Esophagus squamous epithelium (tissue), 5 donors: ENCODE measurements around the gene DNAH10. TPM values are rescaled to one million over a fixed set of nuclear protein-coding genes. Genes with fewer than 3 reads are reported as not detected.
"Not testable (repeated sequence)": the region's sequence is repeated elsewhere in the genome, so short reads cannot be mapped to it uniquely, and the experiment has no call there.

Source experiments
- DNase-seq: peaks from one replicate; lab custom pipeline; 2025; lab: John Stamatoyannopoulos, UW
- H3K27ac ChIP-seq, 4 donors: fragments of 200-600 bp; sonication (generic); one replicate each; pipeline ENCODE4 v1.5.1; 2016 to 2019; ENCODE audit warnings: mild to moderate bottlenecking in 1 of 4
- H3K27me3 ChIP-seq, 4 donors: fragments of 200-600 bp; sonication (generic); 1 replicate in 3 of 4; 2 replicates in 1 of 4; pipeline versions ENCODE4 v1.5.1 to v1.6.0; 2017 to 2021; ENCODE audit warnings: antibody characterized with exemption in 1 of 4
- H3K36me3 ChIP-seq, 3 donors: fragments of 200-600 bp; sonication (generic); one replicate each; pipeline ENCODE4 v1.5.1; 2016 to 2019
- H3K4me1 ChIP-seq, 3 donors: fragments of 200-600 bp; sonication (generic); one replicate each; pipeline ENCODE4 v1.5.1; 2017 to 2019
- H3K4me3 ChIP-seq, 4 donors: fragments of 200-600 bp; sonication (generic); 1 replicate in 3 of 4; 2 replicates in 1 of 4; pipeline ENCODE4 v1.5.1; 2016 to 2019; ENCODE audit warnings: mild to moderate bottlenecking in 2 of 4, moderate library complexity in 1 of 4
- H3K9me3 ChIP-seq, 3 donors: fragments of 200-600 bp; sonication (generic); one replicate each; pipeline ENCODE4 v1.5.1; 2016 to 2019
- POLR2A ChIP-seq, 4 donors: fragments of 450-650 bp; IDR thresholded peaks; one replicate each; pipeline ENCODE4 v1.6.1; 2017; ENCODE audit warnings: antibody characterized with exemption in 4 of 4, mild to moderate bottlenecking in 4 of 4, moderate library complexity in 3 of 4
- WGBS, 2 donors: methylation state at CpG; one replicate each; pipeline ENCODE4 v1.1.5; 2018; 5-methylcytosine and 5-hydroxymethylcytosine counted together
- intact Hi-C: fragments of 100-400 bp; cut with DNase I; formaldehyde crosslinking; loops from one replicate; pipeline ENCODE4 v1.15.0; 2022
- total RNA-seq, 4 donors: library from RNA; depleted of rRNA; stranded (reverse); fragments of >200 nt; gene quantifications; one replicate each; pipeline ENCODE4 v1.1.0, GENCODE V29; 2016
- TF ChIP-seq, protein P1 (sequence below), 6 experiments: fragments of 450-650 bp in 4 of 6; fragments of 200-600 bp in 2 of 6; sonication (generic) in 2 of 6; IDR thresholded peaks; one replicate each; pipeline ENCODE4 v1.5.1; 2016 to 2019; ENCODE audit warnings: antibody characterized with exemption in 6 of 6, mild to moderate bottlenecking in 4 of 6, moderate library complexity in 4 of 6
- donor health status: DM: yes; HTN: yes; CAD: no.

DNAH10 gene
- total RNA-seq, 4 donors from 2014 or later = not detected

DNA sequence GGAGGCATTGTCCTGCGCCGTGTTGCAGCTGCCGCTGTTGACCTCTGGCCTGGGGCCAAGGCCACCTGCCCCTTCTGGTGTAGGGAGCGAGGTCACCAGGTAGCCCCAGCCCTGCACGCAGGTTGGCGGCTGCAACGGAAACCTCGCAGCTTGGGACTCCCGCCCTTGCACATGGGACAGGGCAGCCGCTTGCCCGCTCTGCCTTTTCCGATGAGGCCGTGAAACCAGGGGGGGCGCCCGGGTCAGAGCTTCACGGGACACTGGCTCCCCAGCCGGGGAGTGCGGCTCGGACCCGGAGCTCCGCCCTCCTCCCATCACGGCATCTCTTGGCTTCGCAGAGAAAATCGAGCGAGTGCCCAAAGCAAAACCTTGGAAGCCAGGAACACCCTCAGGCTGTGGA lies 25.4 kb downstream of the DNAH10 start:
- 78 to 91% methylated on average over 3 to 10 of the region's 25 CpGs for WGBS, 2 donors
- DNase-seq = no peak
- H3K4me1 ChIP-seq = no peaks in the 10 kb centered on the region
- H3K36me3 ChIP-seq = no peaks in the 10 kb centered on the region
- H3K9me3 ChIP-seq = no peaks in the 10 kb centered on the region
- intact Hi-C loops = no loop called here
- no peak for TF ChIP-seq POLR2A (IDR thresholded peaks at IDR 0.05)
- TF ChIP-seq, protein P1, sequence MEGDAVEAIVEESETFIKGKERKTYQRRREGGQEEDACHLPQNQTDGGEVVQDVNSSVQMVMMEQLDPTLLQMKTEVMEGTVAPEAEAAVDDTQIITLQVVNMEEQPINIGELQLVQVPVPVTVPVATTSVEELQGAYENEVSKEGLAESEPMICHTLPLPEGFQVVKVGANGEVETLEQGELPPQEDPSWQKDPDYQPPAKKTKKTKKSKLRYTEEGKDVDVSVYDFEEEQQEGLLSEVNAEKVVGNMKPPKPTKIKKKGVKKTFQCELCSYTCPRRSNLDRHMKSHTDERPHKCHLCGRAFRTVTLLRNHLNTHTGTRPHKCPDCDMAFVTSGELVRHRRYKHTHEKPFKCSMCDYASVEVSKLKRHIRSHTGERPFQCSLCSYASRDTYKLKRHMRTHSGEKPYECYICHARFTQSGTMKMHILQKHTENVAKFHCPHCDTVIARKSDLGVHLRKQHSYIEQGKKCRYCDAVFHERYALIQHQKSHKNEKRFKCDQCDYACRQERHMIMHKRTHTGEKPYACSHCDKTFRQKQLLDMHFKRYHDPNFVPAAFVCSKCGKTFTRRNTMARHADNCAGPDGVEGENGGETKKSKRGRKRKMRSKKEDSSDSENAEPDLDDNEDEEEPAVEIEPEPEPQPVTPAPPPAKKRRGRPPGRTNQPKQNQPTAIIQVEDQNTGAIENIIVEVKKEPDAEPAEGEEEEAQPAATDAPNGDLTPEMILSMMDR (IDR thresholded peaks at IDR 0.05) = no peak
- no peak overlapping the region for H3K27ac ChIP-seq
- H3K27me3 ChIP-seq = no peaks in the 10 kb centered on the region
- no peak overlapping the region for H3K4me3 ChIP-seq

DNA sequence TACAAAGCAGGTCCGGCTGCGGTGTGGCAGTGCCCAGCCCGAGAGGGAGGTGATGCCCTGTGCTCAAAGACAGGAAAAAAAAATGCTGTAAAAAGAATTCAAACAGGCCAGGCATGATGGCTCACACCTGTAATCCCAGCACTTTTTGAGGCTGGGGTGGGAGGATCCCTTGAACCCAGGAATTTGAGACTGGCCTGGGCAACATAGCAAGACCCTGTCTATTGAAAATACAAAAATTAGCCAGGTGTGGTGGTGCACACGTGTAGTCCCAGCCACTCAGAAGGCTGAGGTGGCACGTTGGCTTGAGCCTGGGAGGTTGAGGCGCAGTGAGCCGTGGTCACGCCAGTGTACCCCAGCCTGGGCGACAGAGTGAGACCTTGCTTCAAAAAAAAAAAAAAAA lies 26.4 kb downstream of the DNAH10 start:
- H3K27ac ChIP-seq = no peak overlapping the region
- no peak for DNase-seq
- 80 to 94% methylated on average over 8 to 9 of the region's 9 CpGs for WGBS, 2 donors
- no peak for TF ChIP-seq POLR2A (IDR thresholded peaks at IDR 0.05)
- TF ChIP-seq, protein P1 (IDR thresholded peaks at IDR 0.05) = no peak
- intact Hi-C loops = no loop called here
- no peaks in the 10 kb centered on the region for H3K27me3 ChIP-seq
- H3K9me3 ChIP-seq = no peaks in the 10 kb centered on the region
- H3K4me1 ChIP-seq = no peaks in the 10 kb centered on the region
- H3K36me3 ChIP-seq = no peaks in the 10 kb centered on the region
- H3K4me3 ChIP-seq = no peak overlapping the region

DNA sequence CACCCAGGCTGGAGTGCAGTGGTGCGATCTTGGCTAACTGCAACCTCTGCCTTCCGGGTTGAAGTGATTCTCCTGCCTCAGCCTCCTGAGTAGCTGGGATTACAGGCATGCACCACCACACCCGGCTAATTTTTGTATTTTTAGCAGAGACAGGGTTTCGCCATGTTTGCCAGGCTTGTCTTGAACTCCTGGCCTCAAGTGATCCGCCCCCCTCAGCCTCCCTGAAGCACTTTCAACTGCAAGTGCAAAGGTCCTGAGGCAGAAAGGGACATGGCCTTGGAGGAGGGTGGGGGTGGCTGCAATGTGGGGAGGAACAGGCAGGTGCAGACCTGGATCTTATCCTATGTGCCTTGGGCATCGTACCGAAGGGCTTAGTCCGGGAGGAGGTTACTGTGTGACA lies 27.3 kb downstream of the DNAH10 start:
- H3K27ac ChIP-seq, H3K4me3 ChIP-seq, DNase-seq, intact Hi-C loops, H3K4me1 ChIP-seq, H3K27me3 ChIP-seq, H3K9me3 ChIP-seq, H3K36me3 ChIP-seq: not testable (repeated sequence)
- 77 to 94% methylated on average over 4 to 7 of the region's 8 CpGs for WGBS, 2 donors

DNA sequence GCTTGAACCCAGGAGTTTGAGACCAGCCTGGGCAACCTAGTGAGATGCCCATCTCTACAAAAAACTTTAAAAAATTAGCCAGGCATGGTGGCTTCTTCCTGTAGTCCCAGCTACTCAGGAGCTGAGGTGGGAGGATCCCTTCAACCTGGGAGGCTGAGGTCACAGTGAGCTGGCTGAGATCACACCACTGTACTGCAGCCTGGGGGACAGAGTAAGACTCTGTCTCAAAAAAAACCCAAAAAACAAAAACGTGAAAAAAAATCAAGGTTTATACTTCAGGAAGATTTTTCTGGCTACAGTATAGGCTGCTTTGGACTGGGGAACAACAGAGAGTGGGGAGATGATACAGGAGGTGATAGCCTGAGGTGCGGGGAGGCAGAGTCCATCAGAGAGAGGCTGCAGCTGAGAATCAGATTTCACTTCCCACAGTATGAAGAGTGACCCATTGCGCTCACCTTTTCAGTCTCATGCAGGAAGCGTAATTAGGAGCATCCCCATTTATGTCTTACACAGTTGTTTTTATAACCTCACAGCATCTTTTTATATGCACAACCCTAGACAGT lies 28.9 kb downstream of the DNAH10 start:
- Histone ChIP-seq H3K4me1 (no peaks in the 10 kb centered on the region), H3K27ac (no peak overlapping the region), H3K9me3 (no peaks in the 10 kb centered on the region), H3K4me3 (no peak overlapping the region), H3K27me3 (no peaks in the 10 kb centered on the region), H3K36me3 (no peaks in the 10 kb centered on the region)
- 78 to 83% methylated on average over 4 of the region's 4 CpGs for WGBS, 2 donors
- no peak for TF ChIP-seq POLR2A (IDR thresholded peaks at IDR 0.05)
- TF ChIP-seq, protein P1 (IDR thresholded peaks at IDR 0.05) = no peak
- DNase-seq = no peak
- intact Hi-C loops = no loop called here

DNA sequence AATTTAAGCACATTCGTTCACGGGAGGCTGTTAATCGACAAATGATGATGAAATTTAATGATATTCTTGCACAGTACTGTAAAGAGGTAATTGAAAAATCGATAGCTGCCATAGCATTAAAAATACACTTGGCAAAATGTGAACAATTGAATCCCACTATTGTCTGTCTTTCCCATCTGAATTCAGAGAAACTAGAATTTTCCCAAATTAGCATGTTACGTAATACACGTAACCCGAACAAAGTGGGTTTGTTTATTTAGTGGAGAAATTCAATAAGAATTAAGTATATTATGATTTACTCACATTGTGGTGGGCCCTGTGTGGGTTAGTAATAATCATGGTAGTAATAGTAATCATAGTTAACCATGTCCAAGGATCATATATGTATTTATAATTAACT lies 31.9 kb downstream of the DNAH10 start:
- DNase-seq = no peak
- intact Hi-C loops = no loop called here
- no peaks in the 10 kb centered on the region for H3K27me3 ChIP-seq
- no peaks in the 10 kb centered on the region for H3K4me1 ChIP-seq
- WGBS, 2 donors = 75 to 90% methylated on average over 7 of the region's 7 CpGs
- no peaks in the 10 kb centered on the region for H3K36me3 ChIP-seq
- no peak overlapping the region for H3K4me3 ChIP-seq
- no peak overlapping the region for H3K27ac ChIP-seq
- no peaks in the 10 kb centered on the region for H3K9me3 ChIP-seq
- TF ChIP-seq, protein P1 (IDR thresholded peaks at IDR 0.05) = no peak
- TF ChIP-seq POLR2A (IDR thresholded peaks at IDR 0.05) = no peak

DNA sequence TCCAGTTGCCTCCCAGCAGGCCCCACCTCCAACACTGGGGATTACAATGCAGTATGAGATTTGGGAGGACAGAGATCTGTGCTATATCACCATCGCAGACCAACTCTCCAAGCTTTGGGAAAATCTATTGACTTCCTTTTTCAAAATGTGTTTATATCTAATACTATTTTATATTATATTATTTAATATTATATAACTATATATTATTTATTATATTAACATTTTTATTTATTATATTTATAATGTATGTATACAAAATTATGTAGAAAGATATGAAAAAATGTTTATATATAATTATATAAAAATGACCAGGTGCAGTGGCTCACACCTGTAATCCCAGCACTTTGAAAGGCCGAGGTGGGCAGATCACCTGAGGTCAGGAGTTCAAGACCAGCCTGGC lies 36.4 kb downstream of the DNAH10 start:
- H3K36me3 ChIP-seq = no peaks in the 10 kb centered on the region
- H3K9me3 ChIP-seq = no peaks in the 10 kb centered on the region
- peaks cover 0 to 8% (median 0%) of the 10 kb centered on the region in 4 donors for H3K27me3 ChIP-seq
- no peak for DNase-seq
- no peak overlapping the region for H3K27ac ChIP-seq
- no peak for TF ChIP-seq POLR2A (IDR thresholded peaks at IDR 0.05)
- TF ChIP-seq, protein P1 (IDR thresholded peaks at IDR 0.05) = no peak
- no peaks in the 10 kb centered on the region for H3K4me1 ChIP-seq
- no peak overlapping the region for H3K4me3 ChIP-seq
- intact Hi-C loops = no loop called here
- WGBS, 2 donors = 71 to 93% methylated on average over 2 of the region's 2 CpGs
